Stimulated activated CD4-positive, alpha-beta T cell treated with anti-CD3 and anti-CD28 coated beads, Interleukin-4, amount 100 ng/mL, for 48 hours (primary cell): ENCODE results near the gene ACSM2A.
"Not testable (repeated sequence)": the region's sequence is repeated elsewhere in the genome, so short reads cannot be mapped to it uniquely, and the experiment has no call there.

Experiments used
- DNase-seq, 2 donors: peaks; one replicate each; pipeline ENCODE4 v3.0.0-alpha.2; 2020; ENCODE audit warnings: low read depth in 2 of 2

The ACSM2A gene

GRCh38 chr16:20453633-20454032 lies 2.3 kb downstream of the ACSM2A start:
- DNase-seq = not testable (repeated sequence)

- not testable (repeated sequence) for DNase-seq
Observed at GRCh38 chr16:20459227-20459626, 7.9 kb downstream of the ACSM2A start.

GRCh38 chr16:20460313-20460712 lies 9.0 kb downstream of the ACSM2A start:
- not testable (repeated sequence) for DNase-seq

GRCh38 chr16:20468954-20469353 lies 17.6 kb downstream of the ACSM2A start:
- not testable (repeated sequence) for DNase-seq

GRCh38 chr16:20469930-20470329 lies 18.6 kb downstream of the ACSM2A start:
- not testable (repeated sequence) for DNase-seq

GRCh38 chr16:20470732-20471131 lies 19.4 kb downstream of the ACSM2A start:
- DNase-seq = not testable (repeated sequence)

- DNase-seq = not testable (repeated sequence)
Observed at GRCh38 chr16:20477188-20477744, 25.9 kb downstream of the ACSM2A start.

GRCh38 chr16:20483989-20484388 lies 32.7 kb downstream of the ACSM2A start:
- DNase-seq = not testable (repeated sequence)

GRCh38 chr16:20484726-20485125 lies 33.4 kb downstream of the ACSM2A start:
- DNase-seq = no peak

- no peak for DNase-seq
Observed at GRCh38 chr16:20485408-20485807, 34.1 kb downstream of the ACSM2A start.

- DNase-seq = not testable (repeated sequence)
Observed at GRCh38 chr16:20490994-20491393, 39.7 kb downstream of the ACSM2A start.

GRCh38 chr16:20491448-20491847 lies 40.1 kb downstream of the ACSM2A start:
- not testable (repeated sequence) for DNase-seq

- DNase-seq = no peak
Observed at GRCh38 chr16:20504418-20504817, 53.1 kb downstream of the ACSM2A start.

- no peak for DNase-seq
Observed at GRCh38 chr16:20507280-20507679, 56.0 kb downstream of the ACSM2A start.

- no peak for DNase-seq
Observed at GRCh38 chr16:20510323-20510722, 59.0 kb downstream of the ACSM2A start.

GRCh38 chr16:20515688-20516090 lies 64.4 kb downstream of the ACSM2A start:
- no peak for DNase-seq

- no peak for DNase-seq
Observed at GRCh38 chr16:20517149-20517548, 65.8 kb downstream of the ACSM2A start.

- no peak for DNase-seq
Observed at GRCh38 chr16:20519231-20519630, 67.9 kb downstream of the ACSM2A start.

GRCh38 chr16:20520103-20520502 lies 68.8 kb downstream of the ACSM2A start:
- no peak for DNase-seq

- DNase-seq = not testable (repeated sequence)
Observed at GRCh38 chr16:20531795-20532194, 80.5 kb downstream of the ACSM2A start.

GRCh38 chr16:20532284-20532792 lies 81.0 kb downstream of the ACSM2A start:
- DNase-seq = not testable (repeated sequence)

- not testable (repeated sequence) for DNase-seq
Observed at GRCh38 chr16:20536669-20537068, 85.3 kb downstream of the ACSM2A start.
